Liver (tissue), 9 donors: ENCODE measurements around the gene RBKS. TPM values are rescaled to one million over a fixed set of nuclear protein-coding genes. Genes with fewer than 3 reads are reported as not detected.
A peak's percentile ranks its signal among the peaks of the same experiment; 100 is the strongest.

Experiments used
- DNase-seq: peaks from one replicate; pipeline ENCODE4 v3.0.0-alpha.2; 2017; ENCODE audit warnings: low spot score
- H3K27ac ChIP-seq, 2 donors: one replicate each; pipeline ENCODE4 v1.7.0; 2013; ENCODE audit warnings: inconsistent platforms in 2 of 2, low read length in 2 of 2, control low read depth in 1 of 2, low read depth in 1 of 2, mild to moderate bottlenecking in 1 of 2
- H3K27me3 ChIP-seq, 4 donors: one replicate each; pipeline versions ENCODE4 v1.6.1 to v1.7.0; 2013; ENCODE audit warnings: low read length in 3 of 4, inconsistent platforms in 1 of 4, mild to moderate bottlenecking in 1 of 4, moderate library complexity in 1 of 4; ENCODE audit not compliant: control insufficient read depth in 4 of 4, insufficient read depth in 4 of 4
- H3K36me3 ChIP-seq, 4 donors: one replicate each; pipeline versions ENCODE4 v1.6.1 to v1.7.0; 2013; ENCODE audit warnings: low read length in 3 of 4, mild to moderate bottlenecking in 3 of 4, low read depth in 1 of 4, moderate library complexity in 1 of 4; ENCODE audit not compliant: control insufficient read depth in 4 of 4, insufficient read depth in 3 of 4
- H3K4me1 ChIP-seq, 4 donors: one replicate each; pipeline versions ENCODE4 v1.6.1 to v1.7.0; 2013; ENCODE audit warnings: low read length in 3 of 4, mild to moderate bottlenecking in 3 of 4, moderate library complexity in 1 of 4; ENCODE audit not compliant: control insufficient read depth in 4 of 4, insufficient read depth in 4 of 4
- H3K4me3 ChIP-seq, 3 donors: one replicate each; pipeline versions ENCODE4 v1.6.1 to v1.7.0; 2013; ENCODE audit warnings: low read length in 3 of 3, control low read depth in 1 of 3, low read depth in 1 of 3, mild to moderate bottlenecking in 1 of 3
- H3K9ac ChIP-seq, 2 donors: one replicate each; pipeline ENCODE4 v1.7.0; 2013; ENCODE audit warnings: low read length in 2 of 2, mild to moderate bottlenecking in 2 of 2, moderate library complexity in 2 of 2, control low read depth in 1 of 2, low read depth in 1 of 2
- H3K9me3 ChIP-seq, 4 donors: one replicate each; pipeline versions ENCODE4 v1.6.1 to v1.7.0; 2013; ENCODE audit warnings: low read length in 3 of 4; ENCODE audit not compliant: control insufficient read depth in 4 of 4
- ATF3 ChIP-seq: IDR thresholded peaks from 2 replicates; pipeline ENCODE4 v1.6.1; 2016; ENCODE audit warnings: antibody characterized with exemption
- EGR1 ChIP-seq, 2 donors: IDR thresholded peaks; 2 replicates each; pipeline ENCODE4 v1.6.1; 2016 to 2018; ENCODE audit warnings: antibody characterized with exemption in 2 of 2, low read depth in 2 of 2
- FOXA1 ChIP-seq: IDR thresholded peaks from 2 replicates; pipeline ENCODE4 v1.6.1; 2016; ENCODE audit warnings: antibody characterized with exemption
- FOXA2 ChIP-seq: IDR thresholded peaks from 2 replicates; pipeline ENCODE4 v1.6.1; 2016; ENCODE audit warnings: antibody characterized with exemption
- HNF4A ChIP-seq, 2 donors: conservative IDR thresholded peaks; 2 replicates each; pipeline ENCODE4 v1.6.1; 2016; ENCODE audit warnings: antibody characterized with exemption in 2 of 2, mild to moderate bottlenecking in 2 of 2
- HNF4G ChIP-seq: IDR thresholded peaks from 2 replicates; pipeline ENCODE4 v1.6.1; 2016; ENCODE audit warnings: antibody characterized with exemption
- JUND ChIP-seq, 2 donors: IDR thresholded peaks; 2 replicates each; pipeline ENCODE4 v1.6.1; 2016; ENCODE audit warnings: antibody characterized with exemption in 2 of 2
- MAX ChIP-seq: IDR thresholded peaks from 2 replicates; pipeline ENCODE4 v1.6.1; 2016; ENCODE audit warnings: antibody characterized with exemption
- NR2F2 ChIP-seq: IDR thresholded peaks from 2 replicates; pipeline ENCODE4 v1.6.1; 2016; ENCODE audit warnings: antibody characterized with exemption
- RAD21 ChIP-seq, 2 donors: IDR thresholded peaks; 2 replicates each; pipeline ENCODE4 v1.6.1; 2016; ENCODE audit warnings: antibody characterized with exemption in 2 of 2, mild to moderate bottlenecking in 2 of 2
- RXRA ChIP-seq, 2 donors: IDR thresholded peaks; 2 replicates each; pipeline ENCODE4 v1.6.1; 2017 to 2018; ENCODE audit warnings: antibody characterized with exemption in 2 of 2, mild to moderate bottlenecking in 1 of 2
- SP1 ChIP-seq: IDR thresholded peaks from 2 replicates; pipeline ENCODE4 v1.6.1; 2018; ENCODE audit warnings: antibody characterized with exemption, mild to moderate bottlenecking
- TAF1 ChIP-seq: conservative IDR thresholded peaks from 2 replicates; pipeline ENCODE4 v1.6.1; 2016; ENCODE audit warnings: antibody characterized with exemption, mild to moderate bottlenecking
- YY1 ChIP-seq: IDR thresholded peaks from 2 replicates; pipeline ENCODE4 v1.6.1; 2016; ENCODE audit warnings: antibody characterized with exemption, mild to moderate bottlenecking
- ZBTB33 ChIP-seq: IDR thresholded peaks from 2 replicates; pipeline ENCODE4 v1.6.1; 2016; ENCODE audit warnings: antibody characterized with exemption
- WGBS: extraction: QIAGEN DNeasy Blood & Tissue Kit; methylation state at CpG from one replicate; pipeline ENCODE4 v1.1.7; 2013; 5-methylcytosine and 5-hydroxymethylcytosine counted together
- polyA plus RNA-seq, 2 donors: library from polyadenylated mRNA; stranded (reverse) in 1 of 2; unstranded in 1 of 2; fragments of 200-250 nt in 1 of 2; fragments of >200 nt in 1 of 2; fragmentation: Nextera tagmentation in 1 of 2; extraction: Ambion mirVana in 1 of 2; gene quantifications; one replicate each; pipeline versions ENCODE4 v1.2.1 to v1.2.3, GENCODE V29; 2013 to 2015
- total RNA-seq, 2 donors: library from RNA; depleted of rRNA; stranded (reverse); fragments of >200 nt; gene quantifications; one replicate each; pipeline ENCODE4 v1.2.3, GENCODE V29; 2014
- TF ChIP-seq, protein P1 (sequence below): IDR thresholded peaks from 2 replicates; pipeline ENCODE4 v1.6.1; 2016; ENCODE audit warnings: antibody characterized with exemption, mild to moderate bottlenecking
- TF ChIP-seq, protein P2 (sequence below): fragments of 150-350 bp; IDR thresholded peaks from 2 replicates; pipeline ENCODE4 v1.5.1; 2017; ENCODE audit warnings: improper control_type of control experiment, low read depth, low read length; ENCODE audit not compliant: missing input control
- donor health status: healthy.
- donor health status: healthy.
- donor health status: healthy.
- donor health status: healthy.
- donor health status: healthy.

RBKS gene
- total and polyA plus RNA-seq, 4 donors = 6.3 to 18.8 (median 15.2) TPM

DNA sequence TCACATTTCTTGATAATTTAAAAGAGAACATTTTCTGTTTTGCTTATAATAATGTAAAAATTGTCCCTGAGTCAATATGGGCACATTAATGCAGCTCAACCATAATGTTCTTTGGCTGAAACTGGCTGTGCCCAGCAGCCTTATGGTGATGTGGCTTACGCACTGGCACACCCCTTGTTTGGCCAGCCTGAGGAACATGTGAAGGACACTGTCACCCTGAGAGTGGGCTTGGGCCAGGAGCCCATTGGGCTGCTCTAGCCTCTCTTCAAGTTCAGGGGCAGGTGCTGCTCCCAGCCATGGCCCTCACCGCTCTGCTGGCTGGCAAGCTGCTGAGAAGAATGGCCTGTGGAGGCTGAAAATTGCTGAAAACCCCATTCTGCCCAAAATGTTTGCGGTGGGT, 81.2 kb downstream of the RBKS start:
- TF ChIP-seq FOXA2 = no peak
- TF ChIP-seq NR2F2 = no peak
- no peak for TF ChIP-seq SP1
- Histone ChIP-seq H3K27me3 (no peaks in the 10 kb centered on the region), H3K36me3 (peaks cover 0 to 4% (median 2%) of the 10 kb centered on the region in 4 donors), H3K9me3 (no peaks in the 10 kb centered on the region), H3K9ac (no peak overlapping the region), H3K4me3 (no peak overlapping the region), H3K27ac (no peak overlapping the region), H3K4me1 (no peaks in the 10 kb centered on the region)
- 98% methylated on average over 3 of the region's 3 CpGs for WGBS
- no peak for DNase-seq

GRCh38 chr2:27808418-27808817, 81.8 kb downstream of the RBKS start:
- WGBS = 98% methylated on average over 2 of the region's 2 CpGs
- TF ChIP-seq, protein P1, sequence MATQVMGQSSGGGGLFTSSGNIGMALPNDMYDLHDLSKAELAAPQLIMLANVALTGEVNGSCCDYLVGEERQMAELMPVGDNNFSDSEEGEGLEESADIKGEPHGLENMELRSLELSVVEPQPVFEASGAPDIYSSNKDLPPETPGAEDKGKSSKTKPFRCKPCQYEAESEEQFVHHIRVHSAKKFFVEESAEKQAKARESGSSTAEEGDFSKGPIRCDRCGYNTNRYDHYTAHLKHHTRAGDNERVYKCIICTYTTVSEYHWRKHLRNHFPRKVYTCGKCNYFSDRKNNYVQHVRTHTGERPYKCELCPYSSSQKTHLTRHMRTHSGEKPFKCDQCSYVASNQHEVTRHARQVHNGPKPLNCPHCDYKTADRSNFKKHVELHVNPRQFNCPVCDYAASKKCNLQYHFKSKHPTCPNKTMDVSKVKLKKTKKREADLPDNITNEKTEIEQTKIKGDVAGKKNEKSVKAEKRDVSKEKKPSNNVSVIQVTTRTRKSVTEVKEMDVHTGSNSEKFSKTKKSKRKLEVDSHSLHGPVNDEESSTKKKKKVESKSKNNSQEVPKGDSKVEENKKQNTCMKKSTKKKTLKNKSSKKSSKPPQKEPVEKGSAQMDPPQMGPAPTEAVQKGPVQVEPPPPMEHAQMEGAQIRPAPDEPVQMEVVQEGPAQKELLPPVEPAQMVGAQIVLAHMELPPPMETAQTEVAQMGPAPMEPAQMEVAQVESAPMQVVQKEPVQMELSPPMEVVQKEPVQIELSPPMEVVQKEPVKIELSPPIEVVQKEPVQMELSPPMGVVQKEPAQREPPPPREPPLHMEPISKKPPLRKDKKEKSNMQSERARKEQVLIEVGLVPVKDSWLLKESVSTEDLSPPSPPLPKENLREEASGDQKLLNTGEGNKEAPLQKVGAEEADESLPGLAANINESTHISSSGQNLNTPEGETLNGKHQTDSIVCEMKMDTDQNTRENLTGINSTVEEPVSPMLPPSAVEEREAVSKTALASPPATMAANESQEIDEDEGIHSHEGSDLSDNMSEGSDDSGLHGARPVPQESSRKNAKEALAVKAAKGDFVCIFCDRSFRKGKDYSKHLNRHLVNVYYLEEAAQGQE = no peak
- TF ChIP-seq JUND (IDR thresholded peaks at IDR 0.05) (no peak), RXRA (IDR thresholded peaks at IDR 0.05) (no peak), HNF4A (conservative IDR thresholded peaks at IDR 0.05) (no peak), TAF1 (no peak), FOXA1 (no peak), HNF4G (no peak), MAX (no peak), RAD21 (IDR thresholded peaks at IDR 0.05) (no peak), SP1 (no peak), EGR1 (IDR thresholded peaks at IDR 0.05; ENCODE audit: low read depth in 2 of 2) (no peak), ATF3 (no peak), FOXA2 (no peak)

DNA sequence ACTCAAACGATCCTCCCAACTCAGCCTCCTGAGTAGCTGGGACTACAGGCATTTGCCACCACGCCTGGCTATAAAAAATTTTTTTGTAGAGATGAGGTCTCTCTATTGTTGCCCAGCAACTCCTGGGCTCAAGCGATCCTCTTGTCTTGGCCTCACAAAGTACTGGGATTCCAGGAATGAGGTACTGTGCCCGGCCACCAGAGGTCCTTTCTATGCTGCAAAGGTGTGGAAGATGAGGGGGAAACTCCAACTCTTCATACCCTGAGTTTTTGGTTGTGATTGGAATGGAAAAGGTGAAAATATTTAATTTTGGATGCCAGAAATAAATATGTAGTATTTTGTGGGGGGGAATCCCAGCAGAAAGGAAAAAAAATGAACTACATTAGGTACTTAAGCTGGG, 82.7 kb downstream of the RBKS start:
- H3K27ac ChIP-seq = no peak overlapping the region
- H3K9ac ChIP-seq = no peak overlapping the region
- DNase-seq = no peak
- 88% methylated on average over 4 of the region's 4 CpGs for WGBS
- TF ChIP-seq ZBTB33 (no peak), FOXA2 (no peak), EGR1 (IDR thresholded peaks at IDR 0.05; ENCODE audit: low read depth in 2 of 2) (no peak), YY1 (no peak), RXRA (IDR thresholded peaks at IDR 0.05) (no peak), SP1 (no peak), MAX (no peak), RAD21 (IDR thresholded peaks at IDR 0.05) (peak; percentile 61 to 76)
- TF ChIP-seq, protein P2, sequence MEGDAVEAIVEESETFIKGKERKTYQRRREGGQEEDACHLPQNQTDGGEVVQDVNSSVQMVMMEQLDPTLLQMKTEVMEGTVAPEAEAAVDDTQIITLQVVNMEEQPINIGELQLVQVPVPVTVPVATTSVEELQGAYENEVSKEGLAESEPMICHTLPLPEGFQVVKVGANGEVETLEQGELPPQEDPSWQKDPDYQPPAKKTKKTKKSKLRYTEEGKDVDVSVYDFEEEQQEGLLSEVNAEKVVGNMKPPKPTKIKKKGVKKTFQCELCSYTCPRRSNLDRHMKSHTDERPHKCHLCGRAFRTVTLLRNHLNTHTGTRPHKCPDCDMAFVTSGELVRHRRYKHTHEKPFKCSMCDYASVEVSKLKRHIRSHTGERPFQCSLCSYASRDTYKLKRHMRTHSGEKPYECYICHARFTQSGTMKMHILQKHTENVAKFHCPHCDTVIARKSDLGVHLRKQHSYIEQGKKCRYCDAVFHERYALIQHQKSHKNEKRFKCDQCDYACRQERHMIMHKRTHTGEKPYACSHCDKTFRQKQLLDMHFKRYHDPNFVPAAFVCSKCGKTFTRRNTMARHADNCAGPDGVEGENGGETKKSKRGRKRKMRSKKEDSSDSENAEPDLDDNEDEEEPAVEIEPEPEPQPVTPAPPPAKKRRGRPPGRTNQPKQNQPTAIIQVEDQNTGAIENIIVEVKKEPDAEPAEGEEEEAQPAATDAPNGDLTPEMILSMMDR = peak; percentile 33
- H3K27me3 ChIP-seq = no peaks in the 10 kb centered on the region
- no peaks in the 10 kb centered on the region for H3K9me3 ChIP-seq
- H3K36me3 ChIP-seq = peaks cover 0 to 4% (median 2%) of the 10 kb centered on the region in 4 donors
- H3K4me3 ChIP-seq = no peak overlapping the region
- no peaks in the 10 kb centered on the region for H3K4me1 ChIP-seq

More at GRCh38 chr2:27808418-27808817, 81.8 kb downstream of the RBKS start:
- no peak for DNase-seq
- H3K9me3 ChIP-seq = no peaks in the 10 kb centered on the region
- H3K4me3 ChIP-seq = no peak overlapping the region
- H3K9ac ChIP-seq = no peak overlapping the region
- peaks cover 0 to 4% (median 2%) of the 10 kb centered on the region in 4 donors for H3K36me3 ChIP-seq
- H3K4me1 ChIP-seq = no peaks in the 10 kb centered on the region
- no peaks in the 10 kb centered on the region for H3K27me3 ChIP-seq
- H3K27ac ChIP-seq = no peak overlapping the region
